ENCODE results near the gene ID1. TPM values are rescaled to one million over a fixed set of nuclear protein-coding genes. Genes with fewer than 3 reads are reported as not detected.
A peak's percentile ranks its signal among the peaks of the same experiment; 100 is the strongest.

The ID1 gene
- total RNA-seq, 1 experiment from 2014 or later: 88.8 TPM

DNA sequence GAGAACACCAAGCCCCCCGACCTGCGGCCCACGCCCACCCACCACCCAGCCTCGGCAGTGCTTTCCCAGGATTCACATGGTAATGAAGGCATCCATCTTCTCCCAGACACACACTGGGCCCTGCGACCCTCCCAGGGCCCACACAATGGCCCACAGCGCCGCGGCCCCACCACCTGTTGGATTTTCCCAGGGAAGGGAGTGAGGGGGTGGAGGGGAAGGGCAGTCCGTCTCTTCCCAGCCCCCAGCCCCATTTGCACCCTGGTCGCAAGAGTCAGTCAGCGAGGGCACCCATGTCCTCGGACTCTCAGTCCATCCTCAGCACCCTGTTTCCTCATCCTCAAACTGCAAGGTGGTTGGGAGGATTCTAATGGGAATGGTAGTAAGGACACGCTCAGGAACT is 23.7 kb upstream of the ID1 start:
- Mint-ChIP-seq H3K9me3 (no peaks in the 10 kb centered on the region), H3K4me1 (peaks cover 59% of the 10 kb centered on the region), H3K36me3 (peaks cover 11% of the 10 kb centered on the region), H3K27me3 (ENCODE audit: low read depth) (no peaks in the 10 kb centered on the region; the same call in 1 of the 2 replicates), H3K27ac (peak overlapping the region; percentile 95), H3K4me3 (no peak overlapping the region)
- no peak for DNase-seq (ENCODE audit: low spot score)
- peak; percentile 50 for TF ChIP-seq ZNF423 (CRISPR knock-in tag; IDR thresholded peaks at IDR 0.05)
- no peak for TF ChIP-seq ATF1 (CRISPR knock-in tag; IDR thresholded peaks at IDR 0.05)
- no peak for TF ChIP-seq PREB (CRISPR knock-in tag; IDR thresholded peaks at IDR 0.05; ENCODE audit: borderline replicate concordance)
- TF ChIP-seq, protein P1, sequence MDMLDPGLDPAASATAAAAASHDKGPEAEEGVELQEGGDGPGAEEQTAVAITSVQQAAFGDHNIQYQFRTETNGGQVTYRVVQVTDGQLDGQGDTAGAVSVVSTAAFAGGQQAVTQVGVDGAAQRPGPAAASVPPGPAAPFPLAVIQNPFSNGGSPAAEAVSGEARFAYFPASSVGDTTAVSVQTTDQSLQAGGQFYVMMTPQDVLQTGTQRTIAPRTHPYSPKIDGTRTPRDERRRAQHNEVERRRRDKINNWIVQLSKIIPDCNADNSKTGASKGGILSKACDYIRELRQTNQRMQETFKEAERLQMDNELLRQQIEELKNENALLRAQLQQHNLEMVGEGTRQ (CRISPR knock-in tag; IDR thresholded peaks at IDR 0.05): peak; percentile 43; the same call in 1 of the 2 replicates
- no peak for TF ChIP-seq NFE2L1 (CRISPR knock-in tag; IDR thresholded peaks at IDR 0.05)
- TF ChIP-seq CBFB (CRISPR knock-in tag; IDR thresholded peaks at IDR 0.05; ENCODE audit: low read depth): no peak
- 0 out of 2 replicates have a peak, but pooled peaks have one; percentile 79 for TF ChIP-seq NR3C1 (CRISPR knock-in tag; conservative IDR thresholded peaks at IDR 0.05; ENCODE audit: low read depth)
- TF ChIP-seq TP53 (CRISPR knock-in tag; IDR thresholded peaks at IDR 0.05): 0 out of 2 replicates have a peak, but pooled peaks have one; percentile 65
- no peak for TF ChIP-seq PRRX2 (CRISPR knock-in tag; IDR thresholded peaks at IDR 0.05)
- TF ChIP-seq FOXK1 (CRISPR knock-in tag; IDR thresholded peaks at IDR 0.05): 0 out of 2 replicates have a peak, but pooled peaks have one; percentile 24
- no peak for TF ChIP-seq RORB (CRISPR knock-in tag; IDR thresholded peaks at IDR 0.05)
- TF ChIP-seq ZBTB21 (CRISPR knock-in tag; IDR thresholded peaks at IDR 0.05; ENCODE audit: borderline replicate concordance): peak; percentile 53; the same call in 1 of the 2 replicates
- TF ChIP-seq ZNF138 (CRISPR knock-in tag; conservative IDR thresholded peaks at IDR 0.05): 0 out of 2 replicates have a peak, but pooled peaks have one; percentile 38
- TF ChIP-seq, protein P2, sequence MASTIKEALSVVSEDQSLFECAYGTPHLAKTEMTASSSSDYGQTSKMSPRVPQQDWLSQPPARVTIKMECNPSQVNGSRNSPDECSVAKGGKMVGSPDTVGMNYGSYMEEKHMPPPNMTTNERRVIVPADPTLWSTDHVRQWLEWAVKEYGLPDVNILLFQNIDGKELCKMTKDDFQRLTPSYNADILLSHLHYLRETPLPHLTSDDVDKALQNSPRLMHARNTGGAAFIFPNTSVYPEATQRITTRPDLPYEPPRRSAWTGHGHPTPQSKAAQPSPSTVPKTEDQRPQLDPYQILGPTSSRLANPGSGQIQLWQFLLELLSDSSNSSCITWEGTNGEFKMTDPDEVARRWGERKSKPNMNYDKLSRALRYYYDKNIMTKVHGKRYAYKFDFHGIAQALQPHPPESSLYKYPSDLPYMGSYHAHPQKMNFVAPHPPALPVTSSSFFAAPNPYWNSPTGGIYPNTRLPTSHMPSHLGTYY (CRISPR knock-in tag; IDR thresholded peaks at IDR 0.05): no peak
- ChIA-PET CTCF (interaction anchor here (1.5 kb wide), 1 partner anchor 19 kb away, joined by 3 read pairs; no protein-coding TSS in a partner anchor), POLR2A (no interaction called here)
- peak; percentile 29 for ATAC-seq

- no peak for DNase-seq (ENCODE audit: low spot score)
- Mint-ChIP-seq H3K9me3 (no peaks in the 10 kb centered on the region), H3K27me3 (ENCODE audit: low read depth) (peaks cover 14% of the 10 kb centered on the region), H3K4me1 (peaks cover 56% of the 10 kb centered on the region), H3K27ac (peak overlapping the region; percentile 50), H3K4me3 (peak overlapping the region; percentile 76), H3K36me3 (no peaks in the 10 kb centered on the region)
- POLR2A ChIA-PET: interaction anchor here (0.9 to 3.2 kb wide), 5 partner anchors 13 to 25 kb away, joined by 3 to 22 read pairs (median 5); partner anchors contain the start of gene ID1
- peak; percentile 27 for ATAC-seq
- CTCF ChIA-PET: interaction anchor here (0.6 to 5.2 kb wide), 15 partner anchors 10 to 136 kb away, joined by 3 to 72 read pairs (median 5); no protein-coding TSS in a partner anchor
- TF ChIP-seq TP53 (CRISPR knock-in tag; IDR thresholded peaks at IDR 0.05) (peak; percentile 39; the same call in 1 of the 2 replicates), FOXJ3 (CRISPR knock-in tag; IDR thresholded peaks at IDR 0.05; ENCODE audit: borderline replicate concordance) (no peak), ZNF423 (CRISPR knock-in tag; IDR thresholded peaks at IDR 0.05) (peak; percentile 54; the same call in 1 of the 2 replicates), MYBL2 (CRISPR knock-in tag; IDR thresholded peaks at IDR 0.05) (0 out of 2 replicates have a peak, but pooled peaks have one; percentile 64), NFE2L1 (CRISPR knock-in tag; IDR thresholded peaks at IDR 0.05) (no peak), E2F4 (CRISPR knock-in tag; IDR thresholded peaks at IDR 0.05; ENCODE audit: borderline replicate concordance, low read depth) (peak; percentile 62; the same call in 1 of the 2 replicates), ARID4B (CRISPR knock-in tag; IDR thresholded peaks at IDR 0.05; ENCODE audit: borderline replicate concordance) (no peak), ATF2 (CRISPR knock-in tag; IDR thresholded peaks at IDR 0.05; ENCODE audit: borderline replicate concordance, low read depth) (no peak), SP1 (CRISPR knock-in tag; conservative IDR thresholded peaks at IDR 0.05) (0 out of 2 replicates have a peak, but pooled peaks have one; percentile 29)
- TF ChIP-seq, protein P3, sequence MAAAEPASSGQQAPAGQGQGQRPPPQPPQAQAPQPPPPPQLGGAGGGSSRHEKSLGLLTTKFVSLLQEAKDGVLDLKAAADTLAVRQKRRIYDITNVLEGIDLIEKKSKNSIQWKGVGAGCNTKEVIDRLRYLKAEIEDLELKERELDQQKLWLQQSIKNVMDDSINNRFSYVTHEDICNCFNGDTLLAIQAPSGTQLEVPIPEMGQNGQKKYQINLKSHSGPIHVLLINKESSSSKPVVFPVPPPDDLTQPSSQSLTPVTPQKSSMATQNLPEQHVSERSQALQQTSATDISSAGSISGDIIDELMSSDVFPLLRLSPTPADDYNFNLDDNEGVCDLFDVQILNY (CRISPR knock-in tag; IDR thresholded peaks at IDR 0.05): 0 out of 2 replicates have a peak, but pooled peaks have one; percentile 36
These were observed 17.3 kb upstream of the ID1 start for GRCh38 chr20:31587545-31588389.

Measured in WTC11 (cell line).